Measurements from ENCODE around the gene SLC39A9. TPM values are rescaled to one million over a fixed set of nuclear protein-coding genes. Genes with fewer than 3 reads are reported as not detected.
"Not testable (repeated sequence)": the region's sequence is repeated elsewhere in the genome, so short reads cannot be mapped to it uniquely, and the experiment has no call there.

The SLC39A9 gene
- total RNA-seq, 3 donors from 2014 or later: 71.1 to 92.3 (median 73.8) TPM

DNA sequence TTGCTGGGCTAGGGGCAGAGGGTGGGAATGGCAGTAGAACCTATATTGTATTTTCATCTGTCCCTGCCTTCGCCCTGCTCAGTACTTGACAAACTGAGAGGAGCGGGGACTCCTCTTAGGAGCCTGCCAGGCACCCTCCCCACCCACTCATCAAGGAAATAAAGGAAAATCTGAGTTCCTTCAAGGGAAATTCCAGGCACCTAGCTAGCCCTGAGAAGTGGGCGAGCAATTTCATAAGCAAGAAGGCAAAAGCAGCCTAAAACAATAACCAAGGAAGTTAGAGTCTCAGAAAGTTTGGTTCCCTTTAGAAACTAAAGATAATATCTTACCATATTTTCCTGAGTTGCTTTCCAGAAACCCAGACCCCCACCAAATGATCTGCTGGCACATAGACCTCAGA is 75.5 kb downstream of the SLC39A9 start:
- H3K9me3 ChIP-seq: no peaks in the 10 kb centered on the region
- TF ChIP-seq POLR2AphosphoS5 (IDR thresholded peaks at IDR 0.05): no peak
- TF ChIP-seq, protein P1, sequence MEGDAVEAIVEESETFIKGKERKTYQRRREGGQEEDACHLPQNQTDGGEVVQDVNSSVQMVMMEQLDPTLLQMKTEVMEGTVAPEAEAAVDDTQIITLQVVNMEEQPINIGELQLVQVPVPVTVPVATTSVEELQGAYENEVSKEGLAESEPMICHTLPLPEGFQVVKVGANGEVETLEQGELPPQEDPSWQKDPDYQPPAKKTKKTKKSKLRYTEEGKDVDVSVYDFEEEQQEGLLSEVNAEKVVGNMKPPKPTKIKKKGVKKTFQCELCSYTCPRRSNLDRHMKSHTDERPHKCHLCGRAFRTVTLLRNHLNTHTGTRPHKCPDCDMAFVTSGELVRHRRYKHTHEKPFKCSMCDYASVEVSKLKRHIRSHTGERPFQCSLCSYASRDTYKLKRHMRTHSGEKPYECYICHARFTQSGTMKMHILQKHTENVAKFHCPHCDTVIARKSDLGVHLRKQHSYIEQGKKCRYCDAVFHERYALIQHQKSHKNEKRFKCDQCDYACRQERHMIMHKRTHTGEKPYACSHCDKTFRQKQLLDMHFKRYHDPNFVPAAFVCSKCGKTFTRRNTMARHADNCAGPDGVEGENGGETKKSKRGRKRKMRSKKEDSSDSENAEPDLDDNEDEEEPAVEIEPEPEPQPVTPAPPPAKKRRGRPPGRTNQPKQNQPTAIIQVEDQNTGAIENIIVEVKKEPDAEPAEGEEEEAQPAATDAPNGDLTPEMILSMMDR (IDR thresholded peaks at IDR 0.05): no peak
- no peak for TF ChIP-seq POLR2A (IDR thresholded peaks at IDR 0.05)

DNA sequence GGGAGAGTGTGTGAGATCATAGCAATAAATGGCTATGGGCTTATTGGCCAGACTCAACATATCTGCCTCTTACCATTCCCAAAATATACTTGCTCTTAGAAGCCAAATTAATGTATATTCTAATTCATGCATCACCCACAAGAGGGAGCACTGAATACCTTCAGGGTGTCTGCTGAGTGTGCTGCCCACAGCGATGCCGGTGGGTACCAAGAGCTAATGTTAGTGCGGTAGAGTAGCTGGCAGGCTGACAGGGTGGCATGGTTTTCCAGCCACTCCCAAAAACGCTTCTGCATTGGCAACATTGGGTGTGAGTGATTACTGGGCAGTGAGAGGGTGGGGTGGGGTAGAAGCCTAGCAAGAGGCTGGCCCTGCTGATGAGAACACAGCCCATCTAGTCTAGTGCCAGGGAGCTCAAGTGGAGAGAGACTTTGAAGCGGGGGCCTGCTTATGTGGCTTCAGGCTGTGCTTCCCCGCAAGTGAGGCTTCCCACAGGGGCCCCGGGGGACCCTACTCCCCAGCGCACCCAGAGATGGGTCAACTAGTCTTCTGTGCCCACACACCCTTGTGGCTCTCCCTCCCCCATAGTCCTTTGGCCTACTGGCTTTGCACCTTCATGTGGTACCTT is 76.8 kb downstream of the SLC39A9 start:
- Histone ChIP-seq H3K9me3 (no peaks in the 10 kb centered on the region), H3K27me3 (no peaks in the 10 kb centered on the region), H3K27ac (no peak overlapping the region), H3K4me1 (no peaks in the 10 kb centered on the region), H3K36me3 (no peaks in the 10 kb centered on the region), H3K4me3 (no peak overlapping the region)
- intact Hi-C loops (cut with DNase I; ENCODE audit: low total_unique reads): no loop called here
- no peak for DNase-seq (ENCODE audit: low spot score in 2 of 2)
- no peak for TF ChIP-seq POLR2A (IDR thresholded peaks at IDR 0.05)
- TF ChIP-seq, protein P1 (IDR thresholded peaks at IDR 0.05): peak in 1 of 3 donors; percentile 20

More for the DNA sequence above, 75.5 kb downstream of the SLC39A9 start:
- Histone ChIP-seq H3K27ac (no peak overlapping the region), H3K27me3 (no peaks in the 10 kb centered on the region), H3K4me3 (no peak overlapping the region), H3K36me3 (no peaks in the 10 kb centered on the region), H3K4me1 (no peaks in the 10 kb centered on the region)
- no peak for DNase-seq (ENCODE audit: low spot score in 2 of 2)
- intact Hi-C loops (cut with DNase I; ENCODE audit: low total_unique reads): no loop called here

DNA sequence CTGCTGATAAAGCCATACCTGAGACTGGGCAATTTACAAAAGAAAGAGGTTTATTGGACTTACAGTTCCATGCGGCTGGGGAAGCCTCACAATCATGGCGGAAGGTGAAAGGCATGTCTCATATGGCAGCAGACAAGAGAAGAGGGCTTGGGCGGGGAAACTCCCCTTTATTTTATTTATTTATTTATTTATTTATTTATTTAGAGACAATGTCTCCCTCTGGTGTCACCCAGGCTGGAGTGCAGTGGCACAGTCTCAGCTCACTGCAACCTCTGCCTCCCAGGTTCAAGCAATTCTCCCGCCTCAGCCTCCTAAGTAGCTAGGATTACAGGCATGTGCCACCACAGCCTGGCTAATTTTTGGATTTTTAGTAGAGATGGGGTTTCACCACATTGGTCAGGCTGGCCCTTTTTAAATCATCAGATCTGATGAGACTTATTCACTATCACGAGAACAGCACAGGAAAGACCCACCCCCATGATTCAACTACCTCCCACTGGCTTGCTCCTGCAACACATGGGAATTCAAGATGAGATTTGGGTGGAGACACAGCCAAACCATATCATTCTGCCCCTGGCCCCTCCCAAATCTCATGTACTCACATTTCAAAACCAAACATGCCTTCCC is 78.4 kb downstream of the SLC39A9 start:
- H3K27me3 ChIP-seq; H3K36me3 ChIP-seq; H3K9me3 ChIP-seq; H3K4me1 ChIP-seq; DNase-seq (ENCODE audit: low spot score in 2 of 2); H3K27ac ChIP-seq; intact Hi-C loops (cut with DNase I; ENCODE audit: low total_unique reads); H3K4me3 ChIP-seq: not testable (repeated sequence)

DNA sequence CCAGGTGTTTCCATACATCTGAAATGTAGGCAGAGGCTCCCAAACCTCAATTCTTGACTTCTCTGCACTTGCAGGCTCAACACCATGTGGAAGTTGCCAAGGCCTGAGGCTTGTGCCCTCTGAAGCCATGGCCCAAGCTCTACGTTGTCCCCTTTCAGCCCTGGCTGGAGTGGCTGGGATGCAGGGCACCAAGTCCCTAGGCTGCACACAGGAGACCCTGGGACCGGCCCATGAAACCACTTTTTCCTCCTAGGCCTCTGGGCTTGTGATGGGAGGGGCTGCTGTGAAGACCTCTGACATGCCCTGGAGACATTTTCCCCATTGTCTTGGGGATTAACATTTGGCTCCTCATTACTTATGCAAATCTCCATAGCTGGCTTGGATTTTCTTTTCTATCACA is 79.6 kb downstream of the SLC39A9 start:
- H3K27ac ChIP-seq; H3K4me3 ChIP-seq; H3K4me1 ChIP-seq; H3K36me3 ChIP-seq; H3K9me3 ChIP-seq; intact Hi-C loops (cut with DNase I; ENCODE audit: low total_unique reads); DNase-seq (ENCODE audit: low spot score in 2 of 2); H3K27me3 ChIP-seq: not testable (repeated sequence)

DNA sequence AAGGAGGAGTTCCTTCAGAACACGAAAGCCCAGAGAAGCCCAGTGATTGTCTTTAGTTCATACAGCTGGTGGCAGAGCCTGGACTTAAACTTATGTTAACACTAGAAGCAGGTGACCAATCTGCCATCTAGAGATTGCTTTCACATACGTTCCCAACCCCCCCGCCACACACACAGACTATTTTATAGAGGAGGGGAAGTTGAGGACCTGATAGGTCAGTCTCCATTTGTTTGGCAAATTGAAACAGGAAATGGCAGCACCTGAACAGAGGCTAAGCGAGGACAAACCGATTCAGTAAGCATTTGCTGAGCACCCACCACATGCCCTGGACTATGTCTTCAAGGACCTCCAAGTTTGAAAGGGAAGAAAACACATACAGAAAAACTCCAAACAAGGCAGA is 81.2 kb downstream of the SLC39A9 start:
- no peak for DNase-seq (ENCODE audit: low spot score in 2 of 2)

DNA sequence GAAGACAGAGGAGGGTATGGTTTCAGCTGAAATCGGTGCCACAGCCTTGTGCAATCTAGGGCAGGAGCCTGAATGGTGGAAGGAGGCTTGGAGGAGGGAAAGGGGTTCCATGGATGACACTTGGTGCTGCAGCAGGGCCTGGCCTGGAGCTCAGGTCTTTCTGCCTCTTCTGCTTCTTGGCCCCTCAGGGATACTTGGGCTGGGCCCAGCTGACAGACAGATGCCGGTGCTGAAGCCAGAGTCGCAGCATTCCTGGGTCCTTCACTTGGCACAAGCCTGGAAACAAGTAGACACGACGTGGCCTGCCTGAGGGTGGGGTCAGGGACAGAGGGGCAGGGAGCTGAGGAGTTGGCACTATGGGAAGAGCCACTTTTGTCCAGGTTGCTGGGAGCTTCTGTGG is 81.6 kb downstream of the SLC39A9 start:
- Histone ChIP-seq H3K36me3 (no peaks in the 10 kb centered on the region), H3K4me1 (peaks cover 5 to 12% of the 10 kb centered on the region in 2 donors), H3K9me3 (no peaks in the 10 kb centered on the region), H3K4me3 (no peak overlapping the region), H3K27ac (no peak overlapping the region), H3K27me3 (peaks cover 6 to 21% of the 10 kb centered on the region in 2 donors)
- TF ChIP-seq POLR2AphosphoS5 (IDR thresholded peaks at IDR 0.05) (no peak), POLR2A (IDR thresholded peaks at IDR 0.05) (no peak)
- TF ChIP-seq, protein P1 (IDR thresholded peaks at IDR 0.05): no peak
- intact Hi-C loops (cut with DNase I; ENCODE audit: low total_unique reads): no loop called here
- no peak for DNase-seq (ENCODE audit: low spot score in 2 of 2)

More for the DNA sequence above, 81.2 kb downstream of the SLC39A9 start:
- Histone ChIP-seq H3K27ac (no peak overlapping the region), H3K27me3 (peaks cover 3 to 17% of the 10 kb centered on the region in 2 donors), H3K4me3 (no peak overlapping the region), H3K36me3 (no peaks in the 10 kb centered on the region), H3K9me3 (no peaks in the 10 kb centered on the region), H3K4me1 (peaks cover 4 to 12% of the 10 kb centered on the region in 2 donors)
- TF ChIP-seq, protein P1 (IDR thresholded peaks at IDR 0.05): no peak
- TF ChIP-seq POLR2A (IDR thresholded peaks at IDR 0.05): no peak
- no peak for TF ChIP-seq POLR2AphosphoS5 (IDR thresholded peaks at IDR 0.05)
- intact Hi-C loops (cut with DNase I; ENCODE audit: low total_unique reads): no loop called here
